ENCODE results near the gene ABCC1.

GRCh38 chr16:15915555-15916081, 33.8 kb upstream of the ABCC1 start:
- TF ChIP-seq KDM5A (IDR thresholded peaks at IDR 0.05; ENCODE audit: low read length) (no peak), CTCF (IDR thresholded peaks at IDR 0.05; ENCODE audit: control extremely low read depth in 1 of 3, insufficient read depth in 1 of 3, low read depth in 1 of 3, low read length in 3 of 3) (no peak), USF2 (IDR thresholded peaks at IDR 0.05; ENCODE audit: low read length) (no peak)
